DND-41 (cell line): ENCODE data around the gene FAM98B.

Experiments used
- CTCF ChIP-seq: IDR thresholded peaks from 2 replicates; pipeline ENCODE4 v1.5.1; 2012; ENCODE audit warnings: borderline replicate concordance, low read length, moderate library complexity, mild to moderate bottlenecking; ENCODE audit not compliant: poor library complexity, severe bottlenecking; ENCODE audit errors: extremely low read depth
- EZH2 ChIP-seq: IDR thresholded peaks from 3 replicates; pipeline ENCODE4 v1.6.1; 2012; ENCODE audit warnings: borderline replicate concordance, low read depth, mild to moderate bottlenecking, moderate library complexity, low read length, inconsistent platforms; ENCODE audit not compliant: severe bottlenecking

- no peak for TF ChIP-seq CTCF
- TF ChIP-seq EZH2 = no peak
Observed at GRCh38 chr15:38535491-38536200, 81.7 kb downstream of the FAM98B start.
